Left kidney (tissue), 8 donors: ENCODE measurements around the gene SPRR4. TPM values are rescaled to one million over a fixed set of nuclear protein-coding genes. Genes with fewer than 3 reads are reported as not detected.

Source experiments
- DNase-seq: peaks from one replicate; pipeline ENCODE4 v3.0.0-alpha.2; 2013
- long read RNA-seq, 8 donors: transcript quantifications; one replicate each; lab custom pipeline, GENCODE V29; 2026
- polyA plus RNA-seq: library from polyadenylated mRNA; unstranded; fragments of 120-200 nt; gene quantifications from one replicate; pipeline ENCODE4 v1.2.1, GENCODE V29; 2013; ENCODE audit not compliant: insufficient read length

SPRR4 gene, protein sequence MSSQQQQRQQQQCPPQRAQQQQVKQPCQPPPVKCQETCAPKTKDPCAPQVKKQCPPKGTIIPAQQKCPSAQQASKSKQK
- not detected for polyA plus RNA-seq
- long read RNA-seq, donor 1, result 0 reads
- long read RNA-seq, donor 2, result 0 reads
- long read RNA-seq, donor 3, result 0 reads
- long read RNA-seq, donor 4, result 0 reads
- long read RNA-seq, donor 5, result 0 reads
- long read RNA-seq, donor 6, result 0 reads
- long read RNA-seq, donor 7, result 0 reads
- long read RNA-seq, donor 8, result 0 reads

DNA sequence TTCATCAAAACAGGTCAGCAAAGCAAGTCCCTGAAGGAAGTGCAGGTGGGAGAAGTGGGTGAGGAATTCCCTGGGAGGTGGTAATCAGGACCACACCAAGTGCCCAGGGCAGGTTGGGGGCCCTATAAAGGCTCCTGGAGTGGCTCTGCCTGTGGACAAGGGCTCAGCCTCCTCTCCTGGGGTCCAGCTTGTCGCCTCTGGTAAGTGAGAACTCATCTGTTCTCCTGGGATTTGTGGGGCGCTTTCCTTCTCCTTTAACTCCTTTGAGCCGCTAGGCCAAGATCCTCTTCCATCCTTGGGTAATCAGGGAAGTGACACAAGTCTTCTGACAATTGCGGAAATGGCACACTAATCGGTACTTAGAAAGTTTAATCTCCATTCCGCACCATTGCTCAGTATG, at the start of gene SPRR4:
Gene SPRR4 (plus strand): TSS at position 154 of the 400 bp plus-strand sequence. CDS start 1,243 bp downstream, outside the sequence.
- DNase-seq, result no peak

GRCh38 chr1:152924191-152924590, 46.3 kb upstream of the SPRR4 start:
- DNase-seq, result no peak

DNA sequence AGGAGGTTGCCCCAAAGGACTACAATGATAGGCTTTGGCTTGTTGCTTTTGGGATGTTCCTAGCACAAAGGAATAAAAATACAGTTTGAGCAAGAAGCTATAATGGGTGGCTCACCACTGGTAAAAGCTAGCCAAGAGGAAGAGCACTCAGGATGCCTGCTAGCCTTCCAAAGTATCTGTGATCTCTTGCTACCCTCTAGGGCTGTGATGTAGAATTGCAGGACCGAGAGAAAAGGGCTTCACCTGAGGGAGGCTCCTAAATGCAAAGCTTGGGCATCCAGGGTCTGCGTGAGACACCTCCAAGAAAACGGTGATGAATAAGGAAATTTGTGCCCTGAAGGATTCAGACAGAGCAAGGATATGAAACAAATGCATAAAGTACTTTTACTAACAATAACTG, 44.4 kb upstream of the SPRR4 start:
- DNase-seq, result no peak

DNA sequence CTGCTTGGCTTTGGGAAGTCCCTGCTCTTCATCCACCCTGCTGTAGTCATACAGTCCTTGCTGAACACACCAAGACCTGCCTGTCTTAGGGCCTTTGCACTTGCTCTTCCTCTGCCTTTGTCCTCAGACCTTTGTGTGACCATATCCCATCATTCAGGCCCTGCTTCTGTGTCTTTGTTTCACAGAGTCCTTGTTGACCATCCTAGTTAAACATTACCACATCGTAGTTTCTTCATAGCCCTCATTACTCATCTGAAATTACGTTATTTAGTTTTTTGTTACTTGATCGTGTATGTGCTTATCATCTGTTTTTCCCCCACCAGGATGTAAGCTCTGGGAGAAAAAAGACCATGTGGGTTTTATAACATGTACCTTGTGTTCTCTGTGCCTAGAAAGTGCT, 41.8 kb upstream of the SPRR4 start:
- DNase-seq, result no peak

- DNase-seq, result no peak
Observed at GRCh38 chr1:152932170-152932811, 38.2 kb upstream of the SPRR4 start.

DNA sequence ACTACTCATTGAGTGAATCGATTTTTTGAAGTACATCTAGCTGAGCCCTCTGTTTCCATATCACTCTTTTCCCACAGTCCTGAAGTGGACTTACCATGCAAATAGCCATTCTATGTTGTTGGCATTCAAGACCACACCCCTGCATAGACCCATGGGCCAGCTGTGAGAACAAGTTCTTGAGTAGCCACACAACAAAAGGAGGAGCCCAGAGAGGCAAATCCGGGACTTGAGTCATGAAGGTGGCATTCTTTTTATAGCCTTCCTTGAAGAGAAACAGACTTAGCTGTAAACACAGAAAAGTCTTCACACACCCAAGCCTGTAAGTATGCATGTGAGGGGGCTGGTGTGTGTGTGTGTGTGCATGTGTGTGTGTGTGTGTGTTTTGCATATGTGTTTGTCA, 37.3 kb upstream of the SPRR4 start:
- DNase-seq, result no peak

GRCh38 chr1:152940614-152941013, 29.8 kb upstream of the SPRR4 start:
- DNase-seq, result no peak

- DNase-seq, result no peak
Observed at GRCh38 chr1:152941037-152941711, 29.3 kb upstream of the SPRR4 start.

DNA sequence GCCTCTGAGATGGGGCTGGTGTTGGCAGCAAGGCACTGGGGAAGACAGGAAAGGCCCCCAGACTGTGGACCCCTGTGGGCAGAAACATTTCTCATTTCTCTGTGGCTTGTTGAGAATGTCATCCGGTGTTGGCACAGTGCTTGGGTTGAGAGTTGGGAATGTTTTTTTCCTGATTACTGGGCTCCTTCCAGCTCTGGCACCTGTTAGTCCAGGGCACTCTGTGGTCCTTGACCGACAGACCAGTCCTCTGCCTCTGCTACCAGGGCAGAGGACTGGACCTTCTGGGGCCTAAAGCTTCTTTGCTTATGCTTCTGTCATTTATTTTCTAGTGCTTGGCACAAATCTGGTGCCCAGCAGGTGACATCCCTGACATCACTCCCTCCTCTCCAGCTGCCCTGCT, 28.3 kb upstream of the SPRR4 start:
- DNase-seq, result no peak

DNA sequence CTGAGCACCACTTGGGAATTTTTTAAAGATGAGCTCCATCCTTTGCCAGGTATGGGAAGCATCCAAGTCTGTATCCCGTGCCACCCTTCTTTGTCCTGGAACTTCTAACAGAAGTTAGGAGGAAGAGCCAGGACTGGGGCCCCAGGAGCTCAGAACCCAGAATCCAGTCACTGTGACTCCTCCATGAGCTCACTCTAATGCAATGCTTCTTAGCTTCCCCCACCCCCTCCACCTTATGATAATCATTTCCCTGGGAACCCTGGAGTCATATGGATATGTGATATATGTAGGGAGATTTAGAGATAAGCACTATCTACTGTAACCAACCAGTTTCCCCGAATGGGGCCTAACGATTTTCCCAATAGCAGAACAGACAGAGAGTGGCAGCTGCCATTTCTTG, 24.2 kb upstream of the SPRR4 start:
- DNase-seq, result no peak

- no peak for DNase-seq
Observed at GRCh38 chr1:152946651-152947256, 23.7 kb upstream of the SPRR4 start, which contains the start of gene SPRR5. Gene SPRR5 (plus strand): TSS chr1:152947206. CDS start chr1:152948555, 1,349 bp downstream.

DNA sequence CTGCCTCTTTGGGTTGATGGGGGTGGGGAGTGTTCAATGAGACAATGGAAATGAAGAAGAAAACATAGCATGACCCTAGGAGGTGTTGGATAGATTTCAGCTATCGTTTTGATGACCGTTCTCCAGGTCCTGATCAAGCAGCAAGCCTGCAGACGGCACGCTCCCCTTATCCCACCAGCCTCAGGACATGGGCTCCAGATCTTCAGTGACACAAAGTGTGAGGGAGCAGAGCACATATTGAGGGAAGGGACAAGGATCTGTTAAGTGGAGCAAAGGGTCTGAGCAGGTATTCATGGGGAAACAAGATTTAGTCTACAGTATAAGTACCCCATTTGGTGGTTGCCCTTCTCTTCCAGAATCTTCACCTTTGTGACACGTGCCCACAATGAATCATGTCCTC, 18.7 kb upstream of the SPRR4 start:
- no peak for DNase-seq

- no peak for DNase-seq
Observed at GRCh38 chr1:152953761-152954160, 16.7 kb upstream of the SPRR4 start.

DNA sequence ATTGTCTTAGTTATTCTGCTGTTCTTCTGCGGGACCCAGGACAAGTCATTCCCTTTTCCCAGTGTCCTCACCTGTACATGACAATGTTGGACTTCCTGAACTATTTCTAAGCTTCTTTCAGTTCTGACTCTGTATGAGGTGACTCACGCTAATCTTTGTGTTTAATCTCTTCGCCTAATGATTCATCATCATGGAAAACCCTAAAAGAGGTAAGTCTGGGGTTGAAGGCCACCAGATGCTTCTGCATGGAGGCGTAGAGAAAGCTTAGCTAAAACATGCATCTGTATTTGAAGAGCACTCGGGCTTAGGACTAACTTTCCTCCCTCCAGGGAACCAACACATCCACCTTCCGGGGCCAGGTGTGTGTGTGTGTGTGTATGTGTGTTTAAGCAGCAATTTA, 16.0 kb upstream of the SPRR4 start:
- DNase-seq, result no peak

- no peak for DNase-seq
Observed at GRCh38 chr1:152957561-152957960, 12.9 kb upstream of the SPRR4 start.

- DNase-seq, result no peak
Observed at GRCh38 chr1:152959273-152959672, 11.2 kb upstream of the SPRR4 start.

- DNase-seq, result no peak
Observed at GRCh38 chr1:152959801-152960451, 10.5 kb upstream of the SPRR4 start.

DNA sequence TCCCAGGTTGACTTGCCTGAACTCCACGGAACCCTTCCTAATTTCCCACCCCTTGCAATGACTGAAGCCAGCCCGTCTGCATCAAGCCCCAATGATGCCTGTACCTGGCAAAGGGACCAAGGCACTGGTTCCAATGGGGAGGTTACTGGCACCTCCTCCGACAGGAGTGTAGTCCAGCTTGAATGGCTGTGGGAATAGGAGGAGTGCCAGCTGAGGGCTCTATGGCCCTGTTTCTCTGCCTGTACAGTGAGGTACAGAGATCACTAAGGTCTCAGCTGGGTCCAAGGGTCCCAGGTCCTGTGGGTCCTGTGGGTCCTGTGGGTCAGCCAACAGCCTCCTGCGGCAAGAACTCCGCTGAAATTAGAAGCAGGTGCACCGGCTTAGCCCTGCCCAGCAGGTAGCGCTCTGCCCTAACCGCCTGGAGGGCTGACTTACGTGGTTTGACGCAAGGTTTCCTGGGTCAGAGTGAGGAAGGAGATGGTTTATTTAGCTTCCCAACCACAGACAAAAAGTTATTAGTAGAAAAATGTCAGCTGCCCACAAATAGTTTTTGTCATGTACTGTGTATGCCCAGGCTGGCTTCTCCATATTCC, 9.9 kb upstream of the SPRR4 start:
- no peak for DNase-seq

- no peak for DNase-seq
Observed at GRCh38 chr1:152961226-152961891, 9.1 kb upstream of the SPRR4 start.

- DNase-seq, result no peak
Observed at GRCh38 chr1:152962876-152963415, 7.5 kb upstream of the SPRR4 start.

- DNase-seq, result no peak
Observed at GRCh38 chr1:152964536-152964935, 5.9 kb upstream of the SPRR4 start.
